GM23338 (cell line): ENCODE results near the gene TSPAN5. TPM values are rescaled to one million over a fixed set of nuclear protein-coding genes. Genes with fewer than 3 reads are reported as not detected.

Experiments
- ATAC-seq: fragments of 200-7000 bp; cut with Tn5 transposase; 3 replicates; pipeline ENCODE4 v1.9.1; 2020
- DNase-seq: peaks from one replicate; pipeline ENCODE4 v3.0.0-alpha.2; 2015; ENCODE audit warnings: low spot score
- H2AFZ ChIP-seq: fragments of 200-600 bp; sonication (generic); 2 replicates; pipeline ENCODE4 v1.8.0; 2016; ENCODE audit warnings: antibody characterized with exemption, mild to moderate bottlenecking, moderate library complexity
- H3F3A ChIP-seq: fragments of 200-600 bp; sonication (generic); replicated peaks from 2 replicates; pipeline ENCODE4 v1.8.0; 2017; ENCODE audit warnings: antibody characterized with exemption, mixed run types, low read depth
- H3K27ac ChIP-seq: fragments of 200-600 bp; sonication (generic); 2 replicates; pipeline ENCODE4 v1.6.1; 2016; ENCODE audit warnings: low read depth
- H3K27me3 ChIP-seq: fragments of 200-600 bp; sonication (generic); 2 replicates; pipeline ENCODE4 v1.8.0; 2016; ENCODE audit warnings: mild to moderate bottlenecking, mixed run types, moderate library complexity; ENCODE audit not compliant: insufficient read depth
- H3K36me3 ChIP-seq: fragments of 200-600 bp; sonication (generic); 2 replicates; pipeline ENCODE4 v1.8.0; 2016; ENCODE audit warnings: mild to moderate bottlenecking; ENCODE audit not compliant: insufficient read depth
- H3K4me1 ChIP-seq: fragments of 200-600 bp; sonication (generic); 2 replicates; pipeline ENCODE4 v1.8.0; 2016; ENCODE audit warnings: mild to moderate bottlenecking, moderate library complexity; ENCODE audit not compliant: insufficient read depth
- H3K4me2 ChIP-seq: fragments of 200-600 bp; sonication (generic); 2 replicates; pipeline ENCODE4 v1.7.1; 2017; ENCODE audit warnings: mixed run types
- H3K4me3 ChIP-seq: fragments of 200-600 bp; sonication (generic); 2 replicates; pipeline ENCODE4 v1.6.1; 2016; ENCODE audit warnings: mixed run types
- H3K79me2 ChIP-seq: fragments of 200-600 bp; sonication (generic); replicated peaks from 2 replicates; pipeline ENCODE4 v1.8.0; 2017; ENCODE audit warnings: mild to moderate bottlenecking; ENCODE audit not compliant: insufficient read depth
- H3K9me2 ChIP-seq: fragments of 200-600 bp; sonication (generic); 2 replicates; pipeline ENCODE4 v1.8.0; 2017; ENCODE audit not compliant: insufficient read depth
- H4K20me1 ChIP-seq: fragments of 200-600 bp; sonication (generic); replicated peaks from 2 replicates; pipeline ENCODE4 v1.8.0; 2017; ENCODE audit warnings: mild to moderate bottlenecking; ENCODE audit not compliant: insufficient read depth
- H3K27ac Mint-ChIP-seq: 2 replicates; pipeline ENCODE4 v1.8.0; 2020; ENCODE audit warnings: inconsistent platforms, mild to moderate bottlenecking, moderate library complexity, mixed read lengths
- H3K27me3 Mint-ChIP-seq: 3 replicates; pipeline ENCODE4 v1.8.0; 2022; ENCODE audit warnings: low read depth, mild to moderate bottlenecking, moderate library complexity, mixed read lengths, inconsistent platforms; ENCODE audit not compliant: insufficient read depth, poor library complexity
- H3K36me3 Mint-ChIP-seq: 3 replicates; pipeline ENCODE4 v1.8.0; 2021; ENCODE audit warnings: low read depth, mild to moderate bottlenecking, inconsistent platforms, moderate library complexity, mixed read lengths
- H3K4me1 Mint-ChIP-seq: 3 replicates; pipeline ENCODE4 v1.8.0; 2020; ENCODE audit warnings: mild to moderate bottlenecking, inconsistent platforms, mixed read lengths
- H3K4me3 Mint-ChIP-seq: 3 replicates; pipeline ENCODE4 v1.8.0; 2021; ENCODE audit warnings: moderate library complexity, mild to moderate bottlenecking, inconsistent platforms, mixed read lengths
- H3K9me3 Mint-ChIP-seq: 3 replicates; pipeline ENCODE4 v1.8.0; 2020; ENCODE audit warnings: moderate library complexity, mild to moderate bottlenecking, inconsistent platforms, mixed read lengths
- CREB1 ChIP-seq: fragments of 250-450 bp; sonication (Bioruptor Pico); IDR thresholded peaks from 2 replicates; pipeline ENCODE4 v1.5.0; 2020; ENCODE audit warnings: low read depth, mild to moderate bottlenecking, moderate library complexity
- ETS1 ChIP-seq: IDR thresholded peaks from 2 replicates; pipeline ENCODE4 v1.6.1; 2016; ENCODE audit warnings: antibody characterized with exemption
- EZH2 ChIP-seq: fragments of 200-600 bp; sonication (generic); IDR thresholded peaks from one replicate; pipeline ENCODE4 v1.8.0; 2017; ENCODE audit warnings: antibody characterized with exemption, mild to moderate bottlenecking, low read depth; ENCODE audit not compliant: unreplicated experiment
- EZH2phosphoT487 ChIP-seq: fragments of 200-600 bp; sonication (generic); IDR thresholded peaks from one replicate; pipeline ENCODE4 v1.8.1; 2018; ENCODE audit warnings: antibody characterized with exemption; ENCODE audit not compliant: unreplicated experiment
- JUNB ChIP-seq: IDR thresholded peaks from one replicate; pipeline ENCODE4 v1.6.1; 2016; ENCODE audit warnings: antibody characterized with exemption; ENCODE audit not compliant: unreplicated experiment
- NANOG ChIP-seq: IDR thresholded peaks from 2 replicates; pipeline ENCODE4 v1.6.1; 2016; ENCODE audit warnings: antibody characterized with exemption, borderline replicate concordance
- POLR2AphosphoS5 ChIP-seq: IDR thresholded peaks from 2 replicates; pipeline ENCODE4 v1.6.1; 2016; ENCODE audit warnings: antibody characterized with exemption, low read depth
- STAT1 ChIP-seq: IDR thresholded peaks from one replicate; pipeline ENCODE4 v1.6.1; 2016; ENCODE audit warnings: antibody characterized with exemption; ENCODE audit not compliant: unreplicated experiment
- ZNF114 ChIP-seq: fragments of 250-450 bp; sonication (Bioruptor Pico); IDR thresholded peaks from 2 replicates; pipeline ENCODE4 v1.5.0; 2020; ENCODE audit warnings: mild to moderate bottlenecking, moderate library complexity
- ZNF331 ChIP-seq: fragments of 250-450 bp; sonication (Bioruptor Pico); IDR thresholded peaks from 2 replicates; pipeline ENCODE4 v1.5.0; 2020; ENCODE audit warnings: low read depth, mild to moderate bottlenecking, moderate library complexity
- ZNF462 ChIP-seq: fragments of 250-450 bp; sonication (Bioruptor Pico); IDR thresholded peaks from 2 replicates; pipeline ENCODE4 v1.5.0; 2020; ENCODE audit warnings: mild to moderate bottlenecking, moderate library complexity
- polyA plus RNA-seq: library from polyadenylated mRNA; unstranded; fragments of >200 nt; fragmentation: Nextera tagmentation; extraction: Ambion mirVana; gene quantifications from 2 replicates; pipeline ENCODE4 v1.2.1, GENCODE V29; 2016
- total RNA-seq: library from RNA; depleted of rRNA; stranded (reverse); fragments of >200 nt; shearing (Covaris generic); gene quantifications from 2 replicates; pipeline ENCODE4 v1.2.3, GENCODE V29; 2014
- TF ChIP-seq, protein P1 (sequence below): IDR thresholded peaks from one replicate; pipeline ENCODE4 v1.6.1; 2018; ENCODE audit warnings: antibody characterized with exemption; ENCODE audit not compliant: unreplicated experiment
- TF ChIP-seq, protein P2 (sequence below), 2 experiments: fragments of 200-600 bp in 1 of 2; sonication (generic) in 1 of 2; conservative IDR thresholded peaks; 2 replicates each; pipeline versions ENCODE4 v1.5.1 to v1.6.1; 2016 to 2017; ENCODE audit warnings: antibody characterized with exemption in 2 of 2, low read depth in 2 of 2, mild to moderate bottlenecking in 2 of 2, moderate library complexity in 1 of 2

Gene TSPAN5
- total and polyA plus RNA-seq, 2 experiments from 2014 or later, result 18.6 to 21.5 TPM

DNA sequence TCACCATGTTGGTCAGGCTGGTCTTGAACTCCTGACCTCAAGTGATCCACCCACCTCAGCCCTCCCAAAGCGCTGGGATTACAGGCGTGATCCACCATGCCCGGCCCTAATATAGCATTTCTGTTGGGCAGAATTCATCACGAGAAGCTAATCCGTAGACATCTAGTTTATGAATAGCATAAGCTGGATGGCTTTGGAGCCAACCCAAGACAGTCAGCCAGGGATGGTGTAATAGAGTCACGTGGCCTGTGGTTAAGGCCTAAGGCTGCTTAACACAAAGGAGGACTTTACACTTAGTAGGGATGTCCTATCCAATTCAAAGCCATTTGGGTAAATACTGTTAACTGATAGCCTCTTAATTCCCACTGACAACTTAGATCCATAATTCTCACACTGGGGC lies 223.6 kb downstream of the TSPAN5 start:
- H3K4me1 ChIP-seq, result no peaks in the 10 kb centered on the region
- H3K27ac ChIP-seq, result no peak overlapping the region
- H3K79me2 ChIP-seq, result no peaks in the 10 kb centered on the region
- H2AFZ ChIP-seq, result no peak overlapping the region
- Mint-ChIP-seq H3K9me3 (no peaks in the 10 kb centered on the region), H3K4me1 (no peaks in the 10 kb centered on the region), H3K27me3 (no peaks in the 10 kb centered on the region), H3K27ac (no peak overlapping the region), H3K4me3 (no peak overlapping the region), H3K36me3 (no peaks in the 10 kb centered on the region)
- no peaks in the 10 kb centered on the region for H3K36me3 ChIP-seq
- H3K27me3 ChIP-seq, result no peaks in the 10 kb centered on the region
- DNase-seq (no peak), ATAC-seq (no peak)
- no peaks in the 10 kb centered on the region for H4K20me1 ChIP-seq
- H3K4me3 ChIP-seq, result no peak overlapping the region
- no peak overlapping the region for H3K4me2 ChIP-seq
- no peaks in the 10 kb centered on the region for H3F3A ChIP-seq
- no peaks in the 10 kb centered on the region for H3K9me2 ChIP-seq
- no peak for TF ChIP-seq EZH2phosphoT487
- TF ChIP-seq ZNF331 (CRISPR knock-in tag), result no peak
- no peak for TF ChIP-seq CREB1 (CRISPR knock-in tag)
- TF ChIP-seq EZH2, result no peak
- TF ChIP-seq, protein P1, sequence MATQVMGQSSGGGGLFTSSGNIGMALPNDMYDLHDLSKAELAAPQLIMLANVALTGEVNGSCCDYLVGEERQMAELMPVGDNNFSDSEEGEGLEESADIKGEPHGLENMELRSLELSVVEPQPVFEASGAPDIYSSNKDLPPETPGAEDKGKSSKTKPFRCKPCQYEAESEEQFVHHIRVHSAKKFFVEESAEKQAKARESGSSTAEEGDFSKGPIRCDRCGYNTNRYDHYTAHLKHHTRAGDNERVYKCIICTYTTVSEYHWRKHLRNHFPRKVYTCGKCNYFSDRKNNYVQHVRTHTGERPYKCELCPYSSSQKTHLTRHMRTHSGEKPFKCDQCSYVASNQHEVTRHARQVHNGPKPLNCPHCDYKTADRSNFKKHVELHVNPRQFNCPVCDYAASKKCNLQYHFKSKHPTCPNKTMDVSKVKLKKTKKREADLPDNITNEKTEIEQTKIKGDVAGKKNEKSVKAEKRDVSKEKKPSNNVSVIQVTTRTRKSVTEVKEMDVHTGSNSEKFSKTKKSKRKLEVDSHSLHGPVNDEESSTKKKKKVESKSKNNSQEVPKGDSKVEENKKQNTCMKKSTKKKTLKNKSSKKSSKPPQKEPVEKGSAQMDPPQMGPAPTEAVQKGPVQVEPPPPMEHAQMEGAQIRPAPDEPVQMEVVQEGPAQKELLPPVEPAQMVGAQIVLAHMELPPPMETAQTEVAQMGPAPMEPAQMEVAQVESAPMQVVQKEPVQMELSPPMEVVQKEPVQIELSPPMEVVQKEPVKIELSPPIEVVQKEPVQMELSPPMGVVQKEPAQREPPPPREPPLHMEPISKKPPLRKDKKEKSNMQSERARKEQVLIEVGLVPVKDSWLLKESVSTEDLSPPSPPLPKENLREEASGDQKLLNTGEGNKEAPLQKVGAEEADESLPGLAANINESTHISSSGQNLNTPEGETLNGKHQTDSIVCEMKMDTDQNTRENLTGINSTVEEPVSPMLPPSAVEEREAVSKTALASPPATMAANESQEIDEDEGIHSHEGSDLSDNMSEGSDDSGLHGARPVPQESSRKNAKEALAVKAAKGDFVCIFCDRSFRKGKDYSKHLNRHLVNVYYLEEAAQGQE, result no peak
- TF ChIP-seq JUNB, result no peak
- TF ChIP-seq ZNF114, result no peak
- TF ChIP-seq, protein P2, sequence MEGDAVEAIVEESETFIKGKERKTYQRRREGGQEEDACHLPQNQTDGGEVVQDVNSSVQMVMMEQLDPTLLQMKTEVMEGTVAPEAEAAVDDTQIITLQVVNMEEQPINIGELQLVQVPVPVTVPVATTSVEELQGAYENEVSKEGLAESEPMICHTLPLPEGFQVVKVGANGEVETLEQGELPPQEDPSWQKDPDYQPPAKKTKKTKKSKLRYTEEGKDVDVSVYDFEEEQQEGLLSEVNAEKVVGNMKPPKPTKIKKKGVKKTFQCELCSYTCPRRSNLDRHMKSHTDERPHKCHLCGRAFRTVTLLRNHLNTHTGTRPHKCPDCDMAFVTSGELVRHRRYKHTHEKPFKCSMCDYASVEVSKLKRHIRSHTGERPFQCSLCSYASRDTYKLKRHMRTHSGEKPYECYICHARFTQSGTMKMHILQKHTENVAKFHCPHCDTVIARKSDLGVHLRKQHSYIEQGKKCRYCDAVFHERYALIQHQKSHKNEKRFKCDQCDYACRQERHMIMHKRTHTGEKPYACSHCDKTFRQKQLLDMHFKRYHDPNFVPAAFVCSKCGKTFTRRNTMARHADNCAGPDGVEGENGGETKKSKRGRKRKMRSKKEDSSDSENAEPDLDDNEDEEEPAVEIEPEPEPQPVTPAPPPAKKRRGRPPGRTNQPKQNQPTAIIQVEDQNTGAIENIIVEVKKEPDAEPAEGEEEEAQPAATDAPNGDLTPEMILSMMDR (conservative IDR thresholded peaks at IDR 0.05; ENCODE audit: low read depth in 2 of 2), result no peak
- TF ChIP-seq POLR2AphosphoS5, result no peak
- TF ChIP-seq NANOG, result no peak
- no peak for TF ChIP-seq STAT1
- TF ChIP-seq ETS1, result no peak
- no peak for TF ChIP-seq ZNF462 (CRISPR knock-in tag)
